Activated T-cell treated with anti-CD3 and anti-CD28 coated beads for 48 hours (primary cell): ENCODE results near the gene NUSAP1.
"Not testable (repeated sequence)": the region's sequence is repeated elsewhere in the genome, so short reads cannot be mapped to it uniquely, and the experiment has no call there.

Source experiments
- DNase-seq: peaks from one replicate; pipeline ENCODE4 v3.0.0-alpha.2; 2020; ENCODE audit warnings: low read depth

The NUSAP1 gene

DNA sequence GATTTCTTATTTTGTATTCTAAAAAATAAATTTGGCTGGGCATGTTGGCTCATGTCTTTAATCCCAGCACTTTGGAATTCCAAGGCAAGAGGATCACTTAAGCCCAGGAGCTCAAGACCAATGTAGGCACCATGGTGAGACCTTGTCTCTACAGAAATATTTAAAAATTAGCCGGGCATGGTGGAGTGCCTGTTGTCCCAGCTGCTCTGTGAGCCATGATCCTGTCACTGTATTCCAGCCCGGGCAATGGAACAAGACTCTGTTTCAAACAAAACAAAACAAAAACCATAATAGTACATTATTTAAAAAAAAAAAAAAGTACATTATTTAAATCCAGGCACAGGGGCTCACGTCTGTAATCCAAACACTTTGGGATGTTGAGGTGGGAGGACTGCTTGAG is 78.8 kb downstream of the NUSAP1 start:
- no peak for DNase-seq

DNA sequence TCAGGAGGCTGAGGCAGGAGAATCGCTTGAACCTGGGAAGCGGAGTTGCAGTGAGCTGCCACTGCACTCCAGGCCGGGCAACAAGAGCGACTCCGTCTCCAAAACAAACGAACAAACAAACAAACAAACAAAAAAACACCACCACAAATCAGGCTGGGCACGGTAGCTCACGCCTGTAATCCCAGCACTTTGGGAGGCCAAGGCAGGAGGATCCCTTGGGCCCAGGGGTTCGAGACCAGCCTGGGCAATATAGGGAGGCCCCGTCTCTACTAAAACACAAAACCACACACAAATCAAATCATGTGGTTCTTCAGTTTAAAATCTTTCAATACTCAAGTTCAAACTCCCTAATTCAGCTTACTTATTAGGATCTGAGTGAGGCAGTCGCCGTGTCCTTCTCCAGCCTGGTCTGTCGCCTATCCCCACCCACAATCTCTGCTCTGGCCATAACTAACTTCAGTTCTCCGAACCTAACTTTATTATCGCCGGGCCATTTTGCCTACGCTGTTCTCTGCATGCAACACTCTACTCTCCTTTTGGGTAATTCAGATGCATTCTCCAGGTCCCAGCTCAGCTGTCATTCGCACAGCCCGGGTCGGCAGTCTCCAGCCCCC is 83.6 kb downstream of the NUSAP1 start:
- DNase-seq, result no peak

DNA sequence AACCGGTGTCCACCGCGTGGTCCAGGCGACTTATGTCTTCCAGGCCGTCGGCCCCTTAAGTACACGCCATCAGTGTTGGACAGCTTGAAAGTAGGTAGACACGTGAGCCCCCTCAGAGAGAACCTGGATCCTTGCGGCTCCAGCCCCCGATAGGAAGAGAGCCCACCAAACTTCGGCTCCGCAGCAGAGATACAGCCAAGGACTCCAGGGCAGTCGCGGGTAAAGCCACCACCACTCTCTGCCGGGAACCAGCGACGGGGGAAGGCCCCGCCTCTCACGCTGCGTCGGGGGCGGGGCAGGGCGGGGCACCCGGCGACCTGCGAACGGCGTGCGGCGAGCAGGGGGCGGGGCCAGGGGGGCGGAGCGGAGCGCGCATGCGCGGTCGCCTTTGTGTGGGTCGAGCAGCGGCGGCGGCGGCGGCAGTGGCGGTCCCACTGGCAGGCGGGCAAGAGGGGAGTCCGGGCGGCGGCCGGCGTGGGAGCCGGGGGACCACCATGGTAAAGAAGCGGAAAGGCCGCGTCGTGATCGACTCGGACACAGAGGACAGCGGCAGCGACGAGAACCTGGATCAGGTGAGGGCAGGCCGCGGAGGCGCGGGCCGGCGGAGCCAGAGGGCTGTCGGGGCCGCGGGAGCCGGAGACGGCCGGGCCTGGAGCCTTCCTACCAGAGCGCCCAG is 84.2 kb downstream of the NUSAP1 start, which contains the start of gene RTF1:
TSS of gene RTF1 (plus strand) at position 354 of the 676 bp plus-strand sequence. CDS start at position 375, 21 bp downstream.
- peak; percentile 99 for DNase-seq

DNA sequence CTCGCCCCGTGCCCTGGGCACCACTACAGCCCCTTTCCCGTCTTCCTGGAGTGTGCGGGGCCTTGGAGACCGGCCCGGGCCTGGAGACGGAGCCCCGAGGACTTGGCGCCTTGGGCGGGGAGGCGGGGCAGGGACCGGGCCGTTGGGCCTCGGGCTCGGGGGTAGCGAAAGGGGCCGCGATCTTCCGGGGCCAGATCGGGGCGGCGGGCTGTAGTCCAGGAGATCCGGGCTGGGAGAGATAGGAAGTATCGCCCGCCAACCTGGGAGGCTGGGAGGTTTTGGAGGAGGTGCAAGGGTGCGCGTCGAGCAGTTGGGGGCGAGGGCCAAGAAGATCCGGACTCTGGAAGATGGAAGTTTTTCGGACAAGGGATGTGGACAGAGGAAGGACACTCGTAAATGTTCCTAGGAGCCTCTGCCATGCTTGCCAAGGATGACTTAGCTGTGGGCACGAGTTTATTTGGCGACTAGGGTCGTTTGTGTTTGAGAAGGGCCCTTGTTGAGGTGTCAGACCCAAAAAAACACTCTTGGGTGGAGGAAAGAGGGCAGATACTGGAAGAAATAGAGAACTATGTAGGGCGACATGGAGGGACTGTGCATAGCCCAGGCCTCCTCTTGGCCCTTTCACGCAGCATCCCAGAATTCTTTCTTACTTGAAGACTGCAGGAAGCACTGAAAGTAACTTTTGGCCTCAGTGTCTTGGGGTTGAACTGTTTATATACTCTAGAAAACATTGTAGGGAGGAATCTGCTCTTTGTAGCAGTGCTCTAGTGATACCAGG is 84.9 kb downstream of the NUSAP1 start:
- no peak for DNase-seq

DNA sequence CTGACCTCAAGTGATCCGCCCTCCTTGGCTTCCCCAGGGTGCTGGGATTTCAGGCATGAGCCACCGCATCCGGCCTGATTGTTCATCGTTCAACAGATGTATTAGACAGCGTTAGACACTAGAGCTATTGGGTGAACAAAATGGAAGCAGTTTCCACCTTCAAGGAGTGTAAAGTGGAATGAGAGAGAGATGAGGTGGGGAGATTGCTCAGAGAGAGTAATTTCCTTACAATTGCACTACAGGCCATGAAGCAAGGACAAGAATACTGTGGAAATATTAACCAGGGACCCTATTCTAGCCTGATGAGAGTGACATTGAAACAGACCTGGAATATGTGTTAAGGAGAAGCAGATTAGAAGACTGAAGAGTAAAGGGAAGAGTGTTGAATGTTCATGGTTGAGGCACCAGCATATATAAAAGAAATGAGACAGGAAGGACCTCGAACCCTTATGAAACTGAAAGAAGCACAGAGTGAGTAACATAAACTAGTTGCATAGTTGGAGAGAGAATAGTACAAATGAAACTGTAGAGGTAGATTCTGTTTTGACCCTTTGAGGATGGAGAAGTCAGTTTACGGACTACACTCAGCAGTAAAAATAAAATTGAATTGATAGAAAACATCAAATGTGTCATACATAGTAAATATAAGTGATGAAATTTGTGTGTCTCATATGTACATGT is 91.4 kb downstream of the NUSAP1 start:
- DNase-seq, result no peak

DNA sequence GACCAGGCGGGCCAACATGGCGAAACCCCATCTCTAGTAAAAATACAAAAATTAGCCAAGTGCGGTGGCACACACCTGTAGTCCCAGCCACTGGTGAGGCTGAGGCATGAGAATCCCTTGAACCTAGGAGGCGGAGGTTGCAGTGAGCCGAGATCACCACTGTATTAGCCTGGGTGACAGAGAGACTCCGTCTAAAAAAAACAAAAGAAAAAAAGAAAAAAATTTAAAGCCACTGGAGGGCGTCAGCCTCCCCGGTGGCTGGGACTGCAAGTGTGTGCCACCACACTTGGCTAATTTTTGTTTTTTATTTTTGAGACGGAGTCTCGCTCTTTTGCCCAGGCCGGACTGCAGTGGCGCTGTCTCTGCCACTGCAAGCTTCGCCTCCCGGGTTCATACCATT is 92.1 kb downstream of the NUSAP1 start:
- DNase-seq, result no peak

DNA sequence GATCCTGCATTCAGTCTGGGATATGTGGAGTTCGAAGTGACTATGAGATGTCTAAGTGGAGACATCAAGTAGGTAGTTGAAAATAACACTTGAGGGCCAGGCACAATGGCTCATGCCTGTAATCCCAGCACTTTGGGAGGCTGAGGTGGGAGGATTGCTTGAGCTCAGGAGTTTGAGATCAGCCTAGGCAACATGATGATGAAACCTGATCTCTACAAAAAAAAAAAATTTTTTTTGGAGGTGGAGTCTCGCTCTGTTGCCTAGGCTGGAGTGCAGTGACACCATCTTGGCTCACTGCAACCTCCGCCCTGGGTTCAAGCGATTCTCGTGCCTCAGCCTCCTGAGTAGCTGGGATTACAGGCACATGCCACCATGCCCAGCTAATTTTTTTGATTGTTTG is 93.2 kb downstream of the NUSAP1 start:
- DNase-seq, result not testable (repeated sequence)

DNA sequence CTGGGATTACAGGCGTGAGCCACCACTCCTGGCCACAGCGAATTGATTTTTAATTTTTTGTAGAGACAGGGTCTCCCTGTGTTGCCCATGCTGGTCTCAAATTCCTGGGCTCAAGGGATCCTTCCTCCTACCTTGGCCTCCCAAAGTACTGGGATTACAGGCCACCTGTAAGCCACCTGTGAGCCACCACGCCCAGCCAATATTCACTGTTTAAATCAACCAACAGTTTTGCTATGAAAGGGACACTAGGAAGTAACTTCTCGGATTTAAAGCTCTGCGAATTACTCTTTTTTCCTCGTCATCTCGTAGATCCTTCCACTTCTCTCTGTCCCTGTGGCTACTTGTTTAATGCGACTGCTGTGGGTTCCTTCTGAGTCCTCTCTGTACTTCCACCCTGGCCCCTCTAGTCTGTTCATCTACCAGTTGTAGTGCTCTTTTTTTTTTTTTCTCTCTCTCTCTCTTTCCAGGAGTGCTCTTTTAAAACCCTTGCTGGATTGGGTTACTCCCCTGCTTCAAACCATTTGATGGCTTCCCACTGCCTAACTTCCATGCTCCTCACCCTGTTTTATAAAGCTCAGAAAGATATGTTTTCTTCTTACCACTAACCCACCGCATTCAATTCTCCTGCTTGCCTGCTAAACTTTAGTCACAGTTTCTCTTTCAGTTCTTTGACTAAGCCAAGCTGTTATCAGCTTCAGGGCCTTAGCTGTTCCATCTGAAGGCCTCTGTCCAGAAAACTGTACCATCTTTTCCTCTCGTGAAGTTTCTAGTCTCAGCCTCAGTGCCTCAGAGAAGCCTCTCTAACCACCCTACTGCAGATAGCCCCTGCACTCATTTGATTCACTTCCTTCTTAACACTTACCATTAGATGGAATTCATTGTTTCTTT is 96.6 kb downstream of the NUSAP1 start:
- no peak for DNase-seq
